Mammary epithelial cell (primary cell): Measurements from ENCODE around the gene DENND4C.

Experiments used
- CTCF ChIP-seq, 2 donors: IDR thresholded peaks in 1 of 2; conservative IDR thresholded peaks in 1 of 2; 2 replicates each; pipeline ENCODE4 v1.5.1; 2011 to 2012; ENCODE audit warnings: inconsistent platforms in 2 of 2, low read length in 2 of 2, mild to moderate bottlenecking in 2 of 2, control low read depth in 1 of 2, low read depth in 1 of 2; ENCODE audit not compliant: insufficient read depth in 1 of 2; ENCODE audit errors: extremely low read depth in 1 of 2
- EZH2 ChIP-seq: IDR thresholded peaks from 2 replicates; pipeline ENCODE4 v1.6.1; 2012; ENCODE audit warnings: low read length, inconsistent platforms, borderline replicate concordance

GRCh38 chr9:19271081-19271480 lies 40.6 kb downstream of the DENND4C start:
- TF ChIP-seq CTCF (conservative IDR thresholded peaks at IDR 0.05 in 1 of 2, IDR thresholded peaks at IDR 0.05 in 1 of 2; ENCODE audit: extremely low read depth in 1 of 2, insufficient read depth in 1 of 2, low read depth in 1 of 2, low read length in 2 of 2) (no peak), EZH2 (no peak)
